H1 (cell line): Measurements from ENCODE around the gene MUS81. TPM values are rescaled to one million over a fixed set of nuclear protein-coding genes. Genes with fewer than 3 reads are reported as not detected.
A peak's percentile ranks its signal among the peaks of the same experiment; 100 is the strongest.

ENCODE experiments used
- BCL11A ChIP-seq, 2 experiments: IDR thresholded peaks; one replicate each; pipeline ENCODE4 v1.6.1; 2011; ENCODE audit warnings: low read depth in 2 of 2, low read length in 2 of 2, mild to moderate bottlenecking in 2 of 2
- CHD7 ChIP-seq: fragments of 300-600 bp; sonication (generic); IDR thresholded peaks from 2 replicates; pipeline ENCODE4 v1.7.1; 2012; ENCODE audit warnings: low read length, moderate library complexity, mild to moderate bottlenecking, inconsistent platforms; ENCODE audit not compliant: insufficient replicate concordance
- E2F6 ChIP-seq: IDR thresholded peaks from 2 replicates; pipeline ENCODE4 v1.6.1; 2012; ENCODE audit warnings: inconsistent platforms
- GTF2F1 ChIP-seq: IDR thresholded peaks from 2 replicates; pipeline ENCODE4 v1.6.1; 2012; ENCODE audit warnings: low read depth, low read length, improper control_type of control experiment, borderline replicate concordance
- KDM1A ChIP-seq: fragments of 200-600, 300-600 bp; sonication (generic); IDR thresholded peaks from 2 replicates; pipeline ENCODE4 v1.7.1; 2016; ENCODE audit warnings: mild to moderate bottlenecking, low read length, borderline replicate concordance
- POLR2AphosphoS5 ChIP-seq: IDR thresholded peaks from 2 replicates; pipeline ENCODE4 v1.6.1; 2011; ENCODE audit warnings: low read depth, low read length
- RBBP5 ChIP-seq: IDR thresholded peaks from 2 replicates; pipeline ENCODE4 v1.7.1; 2012; ENCODE audit warnings: low read depth, mild to moderate bottlenecking, inconsistent platforms, low read length, moderate library complexity, borderline replicate concordance
- SP1 ChIP-seq: IDR thresholded peaks from 2 replicates; pipeline ENCODE4 v1.6.1; 2011; ENCODE audit warnings: low read depth, low read length
- polyA plus RNA-seq, 7 experiments: library from polyadenylated mRNA; depleted of rRNA in 3 of 7; stranded (reverse) in 5 of 7; unstranded in 2 of 7; fragments of >200 nt in 5 of 7; fragments of 200-250 nt in 2 of 7; gene quantifications; 1 replicate in 5 of 7; 2 replicates in 1 of 7; 4 replicates in 1 of 7; pipeline versions ENCODE4 v1.2.1 to v1.2.3, GENCODE V29; 2011 to 2013; ENCODE audit warnings: missing spikeins in 2 of 7, mixed read lengths in 2 of 7
- total RNA-seq: library from RNA; stranded (reverse); fragmentation: NEBNext Ultra II Directional; extraction: Animal tissue kit (Norgen Biotek cat#: 25700); gene quantifications from 2 replicates; pipeline ENCODE4 v1.2.1, GENCODE V29; 2021

The MUS81 gene
- total and polyA plus RNA-seq, 2 of the 8 experiments (the other 6 are each of a cell fraction or from before 2014, with no cell fraction given) = 30.2 to 31.5 TPM

- TF ChIP-seq CHD7 (no peak), SP1 (peak; percentile 68; the same call in 1 of the 2 replicates), E2F6 (no peak), RBBP5 (no peak), POLR2AphosphoS5 (peak; percentile 14; the same call in 1 of the 2 replicates), BCL11A (IDR thresholded peaks at IDR 0.05; ENCODE audit: low read depth in 2 of 2, low read length in 2 of 2) (no peak), KDM1A (no peak), GTF2F1 (no peak)
These were observed 5.1 kb upstream of the MUS81 start (continued) for GRCh38 chr11:65854852-65855837.
